H1 (cell line): ENCODE measurements around the gene AFG1L. TPM values are rescaled to one million over a fixed set of nuclear protein-coding genes. Genes with fewer than 3 reads are reported as not detected.

Experiments used
- RXRA ChIP-seq: IDR thresholded peaks from 2 replicates; pipeline ENCODE4 v1.6.1; 2011; ENCODE audit warnings: low read depth, mild to moderate bottlenecking, low read length, moderate library complexity; ENCODE audit not compliant: insufficient read depth
- TCF12 ChIP-seq: IDR thresholded peaks from 2 replicates; pipeline ENCODE4 v1.6.1; 2011; ENCODE audit warnings: low read depth, mild to moderate bottlenecking, low read length
- polyA plus RNA-seq, 7 experiments: library from polyadenylated mRNA; depleted of rRNA in 3 of 7; stranded (reverse) in 5 of 7; unstranded in 2 of 7; fragments of >200 nt in 5 of 7; fragments of 200-250 nt in 2 of 7; gene quantifications; 1 replicate in 5 of 7; 2 replicates in 1 of 7; 4 replicates in 1 of 7; pipeline versions ENCODE4 v1.2.1 to v1.2.3, GENCODE V29; 2011 to 2013; ENCODE audit warnings: missing spikeins in 2 of 7, mixed read lengths in 2 of 7
- total RNA-seq: library from RNA; stranded (reverse); fragmentation: NEBNext Ultra II Directional; extraction: Animal tissue kit (Norgen Biotek cat#: 25700); gene quantifications from 2 replicates; pipeline ENCODE4 v1.2.1, GENCODE V29; 2021

Gene AFG1L
- total and polyA plus RNA-seq, 2 of the 8 experiments (the other 6 are each of a cell fraction or from before 2014, with no cell fraction given): 0.98 to 5.7 TPM

GRCh38 chr6:108252055-108252454 lies 42.8 kb upstream of the AFG1L start (continued):
- no peak for TF ChIP-seq TCF12
- no peak for TF ChIP-seq RXRA
